Skeletal muscle satellite cell (primary cell): ENCODE data around the gene SPON2.

Experiments used
- H3K27me3 ChIP-seq: 2 replicates; pipeline ENCODE4 v1.7.0; 2013; ENCODE audit warnings: low read length; ENCODE audit not compliant: control insufficient read depth, insufficient read depth
- H3K36me3 ChIP-seq: 2 replicates; pipeline ENCODE4 v1.7.0; 2013; ENCODE audit warnings: mild to moderate bottlenecking, control low read depth, low read length; ENCODE audit not compliant: insufficient read depth
- H3K4me1 ChIP-seq: 2 replicates; pipeline ENCODE4 v1.7.0; 2013; ENCODE audit warnings: low read length; ENCODE audit not compliant: control insufficient read depth, insufficient read depth
- H3K4me2 ChIP-seq: 2 replicates; pipeline ENCODE4 v1.7.0; 2013; ENCODE audit warnings: mild to moderate bottlenecking, low read length
- H3K4me3 ChIP-seq: 2 replicates; pipeline ENCODE4 v1.7.0; 2013; ENCODE audit warnings: low read length
- H3K9ac ChIP-seq: 2 replicates; pipeline ENCODE4 v1.7.0; 2013; ENCODE audit warnings: mild to moderate bottlenecking, low read depth, low read length, moderate library complexity
- H3K9me3 ChIP-seq: replicated peaks from 2 replicates; pipeline ENCODE4 v1.7.0; 2013; ENCODE audit warnings: mild to moderate bottlenecking, control low read depth, low read length

The SPON2 gene

DNA sequence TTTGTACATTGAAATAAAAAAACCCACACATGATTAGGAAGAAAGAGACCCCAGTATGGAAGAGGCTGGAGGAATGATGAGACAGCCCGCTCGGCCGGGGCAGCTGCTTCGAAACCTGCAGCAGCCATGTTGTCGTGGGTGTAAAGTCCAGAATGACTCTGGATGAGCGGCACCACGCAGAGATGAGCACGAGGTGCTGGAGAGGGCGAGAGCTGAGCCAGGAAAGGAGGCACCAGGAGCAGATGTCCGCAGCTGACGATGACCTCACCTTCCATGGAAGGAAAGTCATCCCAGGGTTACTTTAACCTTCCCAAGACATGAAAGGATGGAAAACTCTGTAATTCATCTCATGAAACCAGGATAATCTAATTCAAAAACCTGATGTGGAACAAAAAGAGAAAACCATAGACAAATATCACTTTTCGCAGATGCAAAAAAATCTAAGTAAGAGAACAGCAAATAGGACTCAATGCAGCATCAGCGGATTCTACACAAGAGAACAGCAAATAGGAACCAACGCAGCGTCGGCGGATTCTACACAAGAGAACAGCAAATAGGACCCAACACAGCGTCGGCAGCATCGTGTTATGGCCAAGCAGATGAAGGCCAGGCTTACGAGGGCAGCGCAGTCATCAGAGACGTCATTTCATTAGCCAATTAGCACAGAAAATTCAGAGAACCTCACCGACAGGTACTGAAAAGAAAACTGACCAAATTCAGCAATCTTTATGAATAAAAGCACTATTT lies 25.9 kb upstream of the SPON2 start:
- Histone ChIP-seq H3K4me1 (peaks cover 58% of the 10 kb centered on the region), H3K9me3 (no peaks in the 10 kb centered on the region), H3K36me3 (no peaks in the 10 kb centered on the region), H3K4me3 (no peak overlapping the region), H3K27me3 (no peaks in the 10 kb centered on the region), H3K9ac (no peak overlapping the region), H3K4me2 (peak overlapping the region; percentile 5)

GRCh38 chr4:1196421-1197183 lies 24.2 kb upstream of the SPON2 start:
- no peaks in the 10 kb centered on the region for H3K36me3 ChIP-seq
- no peaks in the 10 kb centered on the region for H3K9me3 ChIP-seq

GRCh38 chr4:1195891-1196401 lies 23.6 kb upstream of the SPON2 start:
- Histone ChIP-seq H3K9me3 (no peaks in the 10 kb centered on the region), H3K9ac (no peak overlapping the region), H3K4me3 (no peak overlapping the region), H3K4me1 (peaks cover 63% of the 10 kb centered on the region), H3K36me3 (no peaks in the 10 kb centered on the region), H3K4me2 (no peak overlapping the region), H3K27me3 (no peaks in the 10 kb centered on the region)

More at GRCh38 chr4:1196421-1197183, 24.2 kb upstream of the SPON2 start:
- no peaks in the 10 kb centered on the region for H3K27me3 ChIP-seq
- H3K4me2 ChIP-seq: no peak overlapping the region
- H3K9ac ChIP-seq: no peak overlapping the region
- H3K4me3 ChIP-seq: no peak overlapping the region
- peaks cover 62% of the 10 kb centered on the region for H3K4me1 ChIP-seq

DNA sequence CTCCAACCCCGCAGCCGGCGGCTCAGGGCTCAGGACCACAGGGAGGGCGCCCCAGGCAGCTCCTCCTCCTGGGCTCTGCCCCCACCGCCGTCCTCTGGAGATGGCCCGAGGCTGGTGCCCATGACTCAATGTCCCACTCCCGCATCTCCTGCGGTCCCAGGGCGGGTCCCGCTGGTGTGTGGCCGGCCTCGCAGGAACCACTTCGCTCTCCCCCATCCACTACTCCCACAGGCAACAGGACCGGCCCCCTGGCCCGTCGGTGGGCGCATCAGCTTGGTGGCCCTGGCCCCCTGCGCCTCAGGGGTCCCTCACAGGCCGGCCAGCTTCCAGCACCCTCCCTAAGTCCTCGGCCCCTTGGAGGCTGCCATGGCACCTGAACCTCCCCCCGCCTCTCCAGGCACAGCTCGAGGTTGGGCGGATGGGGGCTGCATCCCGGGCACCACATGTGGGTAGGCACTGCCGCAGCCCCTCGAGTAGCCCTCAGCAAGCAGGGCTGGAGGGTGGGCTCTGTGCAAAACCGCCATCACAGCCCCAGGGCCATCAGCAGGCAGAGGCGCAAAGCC lies 22.8 kb upstream of the SPON2 start:
- Histone ChIP-seq H3K36me3 (no peaks in the 10 kb centered on the region), H3K27me3 (no peaks in the 10 kb centered on the region), H3K4me1 (peaks cover 59% of the 10 kb centered on the region), H3K4me3 (peak overlapping the region; percentile 72), H3K9me3 (no peaks in the 10 kb centered on the region), H3K4me2 (peak overlapping the region; percentile 85), H3K9ac (peak overlapping the region; percentile 87)

GRCh38 chr4:1194010-1194900 lies 21.9 kb upstream of the SPON2 start:
- Histone ChIP-seq H3K4me3 (peak overlapping the region; percentile 72), H3K36me3 (no peaks in the 10 kb centered on the region), H3K9me3 (no peaks in the 10 kb centered on the region), H3K9ac (peak overlapping the region; percentile 87), H3K4me1 (peaks cover 55% of the 10 kb centered on the region), H3K27me3 (no peaks in the 10 kb centered on the region), H3K4me2 (peak overlapping the region; percentile 85)

DNA sequence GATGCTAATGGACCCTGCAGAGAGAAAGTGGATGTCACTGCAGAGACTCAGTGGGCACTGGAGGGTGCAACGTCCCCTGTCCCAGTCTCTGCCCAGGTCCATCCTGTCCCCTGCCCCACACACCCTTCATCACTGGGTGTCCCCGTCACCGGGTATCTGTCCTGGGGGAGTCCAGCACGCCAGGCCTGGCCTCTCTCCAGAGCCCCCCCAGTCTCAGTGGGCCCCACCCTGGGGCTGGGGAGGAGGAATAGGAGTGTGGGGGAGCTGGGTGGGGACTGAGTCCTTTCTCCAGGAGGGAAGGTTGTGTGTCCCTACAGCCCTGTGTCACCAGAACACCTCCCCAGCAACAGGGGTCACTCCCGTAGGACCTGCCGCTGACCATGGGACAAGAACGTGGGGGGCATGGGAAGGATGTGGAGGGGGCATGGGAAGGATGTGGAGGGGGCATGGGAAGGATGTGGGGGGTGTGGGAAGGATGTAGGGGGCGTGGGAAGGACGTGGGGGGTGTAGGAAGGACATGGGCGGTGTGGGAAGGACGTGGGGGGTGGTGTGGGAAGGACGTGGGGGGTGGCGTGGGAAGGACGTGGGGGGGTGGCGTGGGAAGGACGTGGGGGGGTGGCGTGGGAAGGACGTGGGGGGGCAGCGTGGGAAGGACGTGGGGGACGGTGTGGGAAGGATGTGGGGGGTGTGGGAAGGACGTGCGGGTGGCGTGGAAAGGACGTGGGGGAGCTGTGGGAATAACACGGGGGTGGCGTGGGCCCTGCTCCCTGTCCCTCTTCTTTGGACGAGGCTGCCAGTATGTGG lies 21.0 kb upstream of the SPON2 start:
- H3K27me3 ChIP-seq: no peaks in the 10 kb centered on the region
- peak overlapping the region; percentile 72 for H3K4me3 ChIP-seq
- no peaks in the 10 kb centered on the region for H3K9me3 ChIP-seq
- H3K36me3 ChIP-seq: no peaks in the 10 kb centered on the region
- peaks cover 53% of the 10 kb centered on the region for H3K4me1 ChIP-seq
- H3K9ac ChIP-seq: peak overlapping the region; percentile 87
- peak overlapping the region; percentile 85 for H3K4me2 ChIP-seq

DNA sequence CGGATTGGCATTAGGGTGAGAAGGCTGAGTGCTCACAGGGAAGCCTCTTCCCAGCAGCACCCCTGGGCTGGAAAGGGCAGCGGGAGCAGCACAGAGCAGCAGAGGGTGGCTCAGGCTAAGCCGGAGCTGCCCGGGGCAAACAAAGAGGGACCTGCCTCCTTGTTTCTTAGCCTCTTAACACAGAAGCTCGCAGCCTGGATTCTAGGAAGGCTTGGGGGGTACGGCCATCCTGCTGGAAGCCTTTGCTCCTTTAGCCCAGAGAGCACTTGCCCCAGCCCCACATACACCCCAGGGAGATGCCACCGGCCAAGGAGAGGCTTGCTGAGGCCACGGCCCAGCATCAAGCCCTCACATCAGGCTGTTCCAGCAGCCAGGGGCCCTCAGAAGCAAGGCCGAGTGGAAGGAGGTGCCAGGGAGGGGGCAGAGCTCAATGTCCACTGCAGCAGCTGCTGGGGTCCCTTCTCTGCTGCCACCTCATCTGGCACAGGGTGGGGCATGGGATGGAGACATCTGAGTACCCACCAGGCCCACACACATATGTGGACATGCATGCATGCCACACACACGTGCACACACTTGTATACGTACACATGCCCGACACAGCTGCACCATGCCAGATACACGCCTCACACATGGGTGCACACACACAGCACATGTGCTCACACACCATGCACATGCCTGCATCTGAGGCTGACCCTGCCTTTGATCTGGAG lies 20.3 kb upstream of the SPON2 start:
- Histone ChIP-seq H3K27me3 (no peaks in the 10 kb centered on the region), H3K4me1 (peaks cover 45% of the 10 kb centered on the region), H3K9ac (peak overlapping the region; percentile 72), H3K36me3 (no peaks in the 10 kb centered on the region), H3K9me3 (no peaks in the 10 kb centered on the region), H3K4me2 (peak overlapping the region; percentile 74), H3K4me3 (peak overlapping the region; percentile 47)

GRCh38 chr4:1192091-1192492 lies 19.7 kb upstream of the SPON2 start:
- H3K9me3 ChIP-seq: no peaks in the 10 kb centered on the region
- H3K4me2 ChIP-seq: peak overlapping the region; percentile 74
- H3K9ac ChIP-seq: peak overlapping the region; percentile 72
- H3K4me1 ChIP-seq: peaks cover 44% of the 10 kb centered on the region
- no peaks in the 10 kb centered on the region for H3K27me3 ChIP-seq
- H3K36me3 ChIP-seq: no peaks in the 10 kb centered on the region
- peak overlapping the region; percentile 47 for H3K4me3 ChIP-seq

- Histone ChIP-seq H3K4me2 (peak overlapping the region; percentile 47), H3K4me1 (peaks cover 44% of the 10 kb centered on the region), H3K36me3 (no peaks in the 10 kb centered on the region), H3K9me3 (no peaks in the 10 kb centered on the region), H3K9ac (peak overlapping the region; percentile 36), H3K4me3 (peak overlapping the region; percentile 19), H3K27me3 (no peaks in the 10 kb centered on the region)
Observed at GRCh38 chr4:1191621-1192020, 19.2 kb upstream of the SPON2 start.

DNA sequence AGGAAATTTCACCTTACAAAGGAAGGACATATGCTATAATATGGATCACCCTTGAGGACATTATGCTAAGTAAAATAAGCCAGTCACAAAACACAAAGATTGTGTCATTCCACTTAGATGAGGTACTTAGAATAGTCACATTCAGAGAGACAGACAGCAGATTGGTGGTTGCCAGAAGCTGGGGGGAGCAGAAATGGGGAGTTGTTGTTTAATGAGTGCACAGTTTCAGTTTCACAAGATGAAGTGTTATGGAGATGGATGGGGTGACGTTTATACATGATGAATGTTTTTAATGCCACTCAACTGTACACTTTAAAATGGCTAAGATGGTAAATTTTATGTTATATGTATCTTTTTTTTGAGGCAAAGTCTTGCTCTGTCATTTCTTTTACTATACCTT lies 14.8 kb upstream of the SPON2 start:
- Histone ChIP-seq H3K9ac (no peak overlapping the region), H3K4me2 (no peak overlapping the region), H3K9me3 (no peaks in the 10 kb centered on the region), H3K36me3 (no peaks in the 10 kb centered on the region), H3K27me3 (no peaks in the 10 kb centered on the region), H3K4me1 (peaks cover 29% of the 10 kb centered on the region), H3K4me3 (no peak overlapping the region)
